NCI-H2107 treated with DMSO at 0.1 percent for 48 hours (cell line): ENCODE data around the gene AAK1.
"Not testable (repeated sequence)": the region's sequence is repeated elsewhere in the genome, so short reads cannot be mapped to it uniquely, and the experiment has no call there.

Experiments
- DNase-seq: peaks from one replicate; lab custom pipeline; 2025; ENCODE audit not compliant: unreplicated experiment; lab: John Stamatoyannopoulos, UW

The AAK1 gene

GRCh38 chr2:69459936-69460335, 183.6 kb downstream of the AAK1 start:
- peak; percentile 77 for DNase-seq

DNA sequence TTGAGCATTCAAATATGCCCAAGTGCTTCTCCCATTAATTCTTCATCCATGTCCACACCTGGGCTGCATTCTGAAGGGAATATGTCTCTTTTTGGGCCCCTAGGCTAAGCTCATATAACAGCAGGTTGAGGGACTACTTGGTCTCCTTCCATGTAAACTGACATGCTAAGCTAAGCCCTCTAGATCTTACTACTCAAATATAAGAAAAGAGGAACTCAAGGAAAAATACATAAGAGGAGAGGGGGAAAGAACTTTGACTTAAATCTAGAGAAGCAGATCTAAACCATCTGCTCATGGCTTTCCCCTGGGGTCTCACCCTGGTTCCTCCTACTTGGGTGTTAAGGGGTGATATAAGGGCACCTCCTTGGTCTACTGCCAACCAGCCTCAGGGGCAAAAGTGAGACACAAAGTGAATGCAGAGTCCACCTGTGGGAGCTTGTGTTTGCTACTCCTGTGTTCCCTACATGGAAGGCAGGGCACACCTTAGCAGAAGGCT, 186.5 kb downstream of the AAK1 start:
- no peak for DNase-seq

GRCh38 chr2:69456154-69456553, 187.4 kb downstream of the AAK1 start:
- DNase-seq = no peak

- no peak for DNase-seq
Measured at GRCh38 chr2:69454976-69455375, 188.6 kb downstream of the AAK1 start.

DNA sequence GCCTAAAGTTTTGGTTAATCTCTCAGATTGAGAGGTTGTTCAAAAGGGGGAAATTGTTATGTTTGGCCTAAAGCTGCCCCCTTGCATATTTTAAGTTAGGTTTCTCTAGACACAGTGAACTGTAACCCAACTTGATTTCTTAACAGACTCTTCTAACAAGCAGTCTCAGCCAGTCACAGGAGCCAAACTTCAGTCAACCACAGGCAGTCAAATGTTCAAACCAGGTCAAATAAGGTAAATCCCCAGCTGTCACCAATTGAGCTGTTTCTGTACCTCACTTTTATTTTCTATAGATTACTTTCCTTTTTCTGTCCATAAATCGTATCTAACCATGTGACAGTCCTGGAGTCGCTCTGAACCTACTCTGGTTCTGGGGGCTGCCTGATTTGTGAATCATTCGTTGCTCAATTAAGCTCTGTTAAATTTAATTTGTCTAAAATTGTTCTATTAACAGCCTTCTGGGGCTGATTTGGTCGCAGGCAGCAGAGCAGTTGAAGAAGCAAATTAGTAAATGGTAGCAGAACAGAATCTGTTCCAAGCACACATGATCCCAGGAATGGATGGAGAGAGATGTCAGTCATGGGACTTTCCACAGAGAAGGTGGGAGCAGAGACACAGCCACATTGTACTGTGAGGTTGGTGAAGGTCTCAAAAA, 189.9 kb downstream of the AAK1 start:
- DNase-seq = no peak

DNA sequence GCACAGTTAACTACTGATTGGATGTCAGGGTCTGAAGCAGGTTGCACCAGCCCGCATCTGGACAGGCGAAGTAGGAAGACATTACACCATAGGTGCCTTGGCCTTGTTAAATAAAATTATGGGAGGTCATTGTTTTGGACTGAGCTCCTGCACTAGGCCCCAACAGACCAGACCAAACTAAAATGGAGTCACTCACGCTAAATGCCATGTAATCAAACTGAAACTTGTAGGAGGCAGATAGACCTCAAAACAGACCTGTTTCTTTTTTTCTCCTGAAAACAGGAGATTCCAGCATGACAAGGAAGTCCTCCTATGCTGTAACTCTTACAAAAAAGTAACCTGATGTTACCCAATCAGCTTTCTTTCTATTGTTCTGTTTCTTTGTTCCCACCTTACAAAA, 190.9 kb downstream of the AAK1 start:
- no peak for DNase-seq

- no peak for DNase-seq
Measured at GRCh38 chr2:69450735-69451416, 192.7 kb downstream of the AAK1 start.

GRCh38 chr2:69449906-69450305, 193.6 kb downstream of the AAK1 start:
- DNase-seq = no peak

DNA sequence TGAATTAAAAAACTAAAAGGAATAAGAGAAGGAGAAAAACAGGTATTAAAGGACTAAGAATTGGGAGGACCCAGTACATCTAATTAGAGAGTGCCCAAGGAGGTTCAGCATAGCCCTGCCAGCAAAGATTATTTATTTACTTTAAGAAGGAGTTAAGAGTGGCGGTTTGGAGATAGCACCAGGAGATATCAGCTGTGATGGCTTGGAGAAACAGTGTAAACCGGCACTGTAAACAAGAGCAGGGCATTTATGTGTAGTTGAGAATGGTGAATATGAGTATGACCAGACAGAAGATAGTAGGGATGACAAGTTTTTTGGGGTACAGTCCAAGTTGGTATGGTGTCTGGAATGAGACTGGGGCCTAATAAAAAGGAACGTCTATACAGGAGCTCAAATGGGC, 199.9 kb downstream of the AAK1 start:
- not testable (repeated sequence) for DNase-seq

GRCh38 chr2:69439499-69439898, 204.0 kb downstream of the AAK1 start:
- DNase-seq = not testable (repeated sequence)

DNA sequence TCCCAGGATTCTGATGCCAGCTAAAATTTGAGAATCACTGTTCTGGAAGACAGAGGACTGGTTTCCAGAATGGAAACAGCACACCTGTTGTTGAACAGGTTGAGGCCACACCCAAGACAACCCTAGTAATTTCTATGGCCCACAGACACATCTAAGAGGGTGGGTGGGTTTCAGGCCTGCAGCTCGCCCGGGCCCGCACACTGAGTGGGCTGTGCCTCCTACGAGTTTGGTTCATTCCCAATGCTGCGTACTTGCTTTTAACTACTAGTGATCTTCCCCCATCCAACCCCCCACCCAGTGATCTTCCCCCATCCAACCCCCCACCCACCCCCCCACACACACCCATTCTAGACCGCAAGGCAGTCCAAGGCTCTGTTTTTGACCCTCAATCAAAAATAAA, 205.0 kb downstream of the AAK1 start:
- no peak for DNase-seq

- peak; percentile 62 for DNase-seq
Measured at GRCh38 chr2:69437751-69438154, 205.8 kb downstream of the AAK1 start.

DNA sequence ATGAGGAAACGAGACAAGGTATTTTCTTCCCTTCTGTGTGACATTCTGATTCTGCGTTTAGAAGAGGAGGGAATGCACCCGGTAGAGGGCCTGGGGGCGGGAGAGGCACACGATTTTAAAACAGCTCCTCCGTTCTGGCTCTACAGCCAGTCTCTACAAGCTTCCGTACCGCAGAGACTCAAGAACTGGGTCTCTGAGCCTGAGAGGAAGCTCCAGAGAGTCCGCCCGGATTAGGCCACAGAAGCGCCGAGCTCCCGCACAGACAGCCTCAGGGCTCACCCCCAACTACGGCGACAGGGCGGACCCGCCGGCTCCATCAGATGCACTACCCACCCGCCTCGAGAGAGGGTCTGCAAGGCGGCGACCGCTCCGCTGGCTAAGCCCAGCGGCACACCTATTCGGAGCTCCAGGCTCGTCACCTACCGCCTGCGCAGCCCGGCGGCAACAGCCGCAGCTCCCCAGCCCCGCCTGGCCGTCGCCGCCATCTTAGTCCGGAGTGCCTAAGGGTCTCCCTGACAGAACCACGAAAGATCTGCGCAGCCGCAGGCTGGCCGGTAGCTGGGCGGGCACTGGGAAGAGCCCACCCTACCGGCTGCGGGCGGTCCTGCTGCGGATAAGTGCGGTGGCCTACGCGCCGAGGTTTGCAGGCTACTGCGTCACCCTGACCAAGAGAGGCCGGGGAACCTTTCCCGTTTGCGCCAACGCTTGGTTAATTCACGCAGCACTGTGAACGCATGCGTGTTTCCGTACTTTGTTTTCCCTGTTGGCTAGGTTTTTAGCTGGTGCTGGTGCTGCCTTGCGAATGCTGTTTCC, 206.4 kb downstream of the AAK1 start, which contains the start of gene NFU1:
Gene NFU1, minus strand, starts transcription at position 498 of the 813 bp plus-strand sequence. Its CDS starts 13 bp downstream, at position 485.
- peak; percentile 92 for DNase-seq

DNA sequence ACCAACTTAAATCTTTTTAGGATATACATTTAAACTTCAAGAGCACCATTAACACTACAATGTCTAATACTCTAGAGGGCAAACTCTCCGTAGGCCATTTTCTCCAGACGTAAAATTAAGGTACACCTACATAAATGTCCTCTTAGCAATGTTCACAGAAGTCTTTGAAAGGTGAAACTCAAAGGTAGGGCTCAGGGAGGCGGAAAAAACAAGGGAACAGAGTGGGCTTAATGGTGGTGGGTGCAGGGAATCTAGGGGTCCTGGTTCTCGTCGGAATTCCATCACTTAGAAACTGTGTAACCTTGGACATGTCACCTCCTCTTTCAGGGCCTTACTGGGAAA, 207.0 kb downstream of the AAK1 start:
- DNase-seq = no peak

DNA sequence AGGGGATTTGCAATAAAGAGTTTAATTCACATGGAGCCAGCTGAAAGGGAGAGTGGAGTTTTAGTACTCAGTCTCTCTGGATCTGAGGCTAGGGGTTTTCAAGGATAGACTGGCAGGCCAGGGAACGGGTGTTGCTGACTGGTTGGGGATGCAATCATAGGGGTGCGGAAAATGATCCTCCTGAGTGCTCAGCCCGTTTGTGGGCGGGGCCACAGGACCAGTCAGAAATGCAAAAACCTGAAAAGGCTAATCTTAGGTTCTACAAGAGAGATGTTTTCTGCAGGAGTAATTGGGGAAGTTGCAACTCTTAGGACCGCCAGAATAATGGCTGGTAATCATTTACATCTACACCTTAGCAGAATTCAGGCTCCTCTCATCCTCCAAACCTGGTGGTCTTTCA, 208.8 kb downstream of the AAK1 start:
- no peak for DNase-seq

DNA sequence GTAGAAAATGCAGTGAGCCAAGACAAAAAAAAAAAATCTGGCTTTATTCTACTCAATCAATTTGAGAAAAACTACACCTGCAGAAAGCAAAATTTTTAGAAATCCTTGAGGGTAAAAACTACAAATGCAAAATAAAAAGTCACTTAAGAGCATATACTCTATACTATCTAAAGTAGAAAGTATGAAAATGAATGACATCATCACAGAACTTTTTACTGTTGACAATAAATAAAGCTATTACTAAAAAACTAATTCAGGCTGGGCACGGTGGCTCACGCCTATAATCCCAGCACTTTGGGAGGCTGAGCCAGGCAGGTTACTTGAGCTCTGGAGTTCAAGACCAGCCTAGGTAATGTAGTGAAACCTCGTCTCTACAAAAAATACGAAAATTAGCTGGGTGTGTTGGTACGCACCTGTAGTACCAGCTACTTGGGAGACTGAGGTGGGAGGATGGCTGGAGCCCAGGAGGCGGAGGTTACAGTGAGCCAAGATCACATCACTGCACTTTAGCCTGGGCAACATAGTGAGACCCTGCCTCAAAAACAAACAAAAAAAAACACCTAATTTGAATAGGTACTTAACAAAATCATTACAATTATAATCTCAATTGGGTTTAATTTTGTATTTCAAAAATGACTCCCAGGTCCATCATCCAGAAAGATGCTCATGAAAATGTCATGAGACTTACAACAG, 213.9 kb downstream of the AAK1 start:
- DNase-seq = no peak

GRCh38 chr2:69428981-69429380, 214.6 kb downstream of the AAK1 start:
- no peak for DNase-seq

DNA sequence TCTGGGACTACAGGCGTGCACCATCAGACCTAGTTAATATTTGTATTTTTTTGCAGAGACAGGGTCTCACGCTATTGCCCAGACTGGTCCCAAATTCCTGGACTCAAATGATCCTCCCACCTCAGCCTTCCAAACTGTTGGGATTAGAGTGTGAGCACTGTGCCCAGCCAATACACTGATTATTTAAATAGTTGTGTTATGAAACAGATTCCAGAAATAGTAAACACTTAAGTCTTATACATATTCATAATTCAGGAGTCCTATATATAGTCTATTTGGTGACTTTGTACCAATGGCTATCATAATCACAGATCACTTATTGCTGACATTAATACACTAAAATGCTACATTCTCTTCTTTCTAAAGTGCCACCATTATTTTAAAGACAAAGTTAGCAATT, 219.1 kb downstream of the AAK1 start:
- DNase-seq = no peak

- DNase-seq = no peak
Measured at GRCh38 chr2:69422198-69422597, 221.3 kb downstream of the AAK1 start.

DNA sequence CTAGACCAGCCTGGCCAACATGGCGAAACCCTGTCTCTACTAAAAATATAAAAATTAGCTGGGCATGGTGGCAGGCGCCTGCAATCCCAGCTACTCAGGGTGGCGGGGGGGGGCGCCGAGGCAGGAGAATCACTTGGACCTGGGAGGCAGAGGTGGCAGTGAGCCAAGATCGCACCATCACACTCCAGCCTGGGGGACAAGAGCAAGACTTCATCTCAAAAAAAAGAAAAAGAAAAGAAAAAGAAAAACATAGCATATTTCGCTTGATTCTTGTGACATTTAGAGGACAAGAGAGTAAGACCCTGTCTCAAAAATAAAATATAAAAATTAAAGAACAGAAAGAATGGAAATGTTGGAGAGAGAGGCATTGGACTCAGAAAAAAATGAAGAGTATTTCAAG, 224.4 kb downstream of the AAK1 start:
- not testable (repeated sequence) for DNase-seq

DNA sequence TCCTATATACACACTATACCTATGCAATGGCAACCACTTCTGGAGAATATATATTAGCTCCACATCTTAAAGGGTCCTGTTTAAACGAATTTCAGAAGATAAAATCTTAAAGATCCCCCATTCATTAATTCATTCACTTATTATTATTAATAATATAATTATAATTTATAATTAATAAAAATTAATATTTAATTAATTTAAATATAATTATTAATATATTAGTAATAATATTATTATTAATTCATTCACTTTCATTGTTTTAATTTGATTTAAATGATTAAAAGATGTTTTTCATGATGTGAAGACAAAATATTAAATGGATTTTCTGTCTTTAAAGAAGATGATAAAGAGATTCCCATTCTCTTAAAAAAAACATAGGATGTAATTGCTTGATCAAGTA, 227.4 kb downstream of the AAK1 start:
- no peak for DNase-seq
